CD4-positive, alpha-beta memory T cell (primary cell): ENCODE data around the gene CCDC124. TPM values are rescaled to one million over a fixed set of nuclear protein-coding genes. Genes with fewer than 3 reads are reported as not detected.

Source experiments
- CTCF ChIA-PET: fragments of 350-600 bp; sonication (Branson Sonifier 250); formaldehyde crosslinking; loops from one replicate; lab custom pipeline; 2021; ENCODE audit warnings: inconsistent platforms; ENCODE audit not compliant: partially characterized antibody; lab: Charles Lee
- POLR2A ChIA-PET: fragments of 350-600 bp; sonication (Branson Sonifier 250); formaldehyde crosslinking; loops from one replicate; lab custom pipeline; 2021; ENCODE audit not compliant: partially characterized antibody; lab: Charles Lee
- DNase-seq, 5 donors: peaks; one replicate each; pipeline versions ENCODE4 v3.0.0 to v3.0.0-alpha.2; 2020 to 2022; ENCODE audit warnings: mixed read lengths in 1 of 5
- H3K27ac ChIP-seq: one replicate; pipeline ENCODE4 v1.7.0; 2013; ENCODE audit warnings: low read depth, low read length
- H3K27me3 ChIP-seq: 2 replicates; pipeline ENCODE4 v1.7.0; 2013; ENCODE audit warnings: mild to moderate bottlenecking, low read length, moderate library complexity; ENCODE audit not compliant: insufficient read depth
- H3K36me3 ChIP-seq: 2 replicates; pipeline ENCODE4 v1.7.0; 2013; ENCODE audit warnings: mild to moderate bottlenecking, low read length, moderate library complexity; ENCODE audit not compliant: insufficient read depth
- H3K4me1 ChIP-seq: 2 replicates; pipeline ENCODE4 v1.7.0; 2013; ENCODE audit warnings: mild to moderate bottlenecking, low read length, moderate library complexity; ENCODE audit not compliant: insufficient read depth
- H3K4me3 ChIP-seq, 2 donors: one replicate each; pipeline ENCODE4 v1.7.0; 2013; ENCODE audit warnings: low read length in 2 of 2, mild to moderate bottlenecking in 1 of 2
- H3K9me3 ChIP-seq, 2 donors: one replicate each; pipeline ENCODE4 v1.7.0; 2013; ENCODE audit warnings: low read length in 2 of 2, control low read depth in 1 of 2; ENCODE audit not compliant: control insufficient read depth in 1 of 2
- H3K27ac Mint-ChIP-seq, 7 donors: one replicate each; pipeline ENCODE4 v1.8.0; 2020 to 2021; ENCODE audit warnings: mixed read lengths in 7 of 7, mild to moderate bottlenecking in 6 of 7, inconsistent platforms in 3 of 7, moderate library complexity in 3 of 7
- H3K27me3 Mint-ChIP-seq, 2 donors: one replicate each; pipeline ENCODE4 v1.8.0; 2020 to 2021; ENCODE audit warnings: mixed read lengths in 2 of 2
- H3K36me3 Mint-ChIP-seq, 2 donors: one replicate each; pipeline ENCODE4 v1.8.0; 2020 to 2021; ENCODE audit warnings: mixed read lengths in 2 of 2, inconsistent platforms in 1 of 2, mild to moderate bottlenecking in 1 of 2
- H3K4me1 Mint-ChIP-seq, 4 donors: one replicate each; pipeline ENCODE4 v1.8.0; 2020 to 2021; ENCODE audit warnings: mixed read lengths in 4 of 4, mild to moderate bottlenecking in 1 of 4
- H3K4me3 Mint-ChIP-seq, 8 donors: one replicate each; pipeline ENCODE4 v1.8.0; 2020 to 2021; ENCODE audit warnings: mixed read lengths in 8 of 8, mild to moderate bottlenecking in 7 of 8, moderate library complexity in 6 of 8, inconsistent platforms in 3 of 8
- H3K9me3 Mint-ChIP-seq, 8 donors: one replicate each; pipeline ENCODE4 v1.8.0; 2020 to 2021; ENCODE audit warnings: mixed read lengths in 8 of 8, mild to moderate bottlenecking in 5 of 8, inconsistent platforms in 3 of 8, moderate library complexity in 1 of 8
- intact Hi-C: fragments of 100-400 bp; cut with micrococcal nuclease; formaldehyde crosslinking; loops from one replicate; pipeline ENCODE4 v1.15.1; 2023
- polyA plus RNA-seq, 2 donors: library from polyadenylated mRNA; unstranded; fragments of 300-500 nt; fragmentation: Illumina TruSeq; gene quantifications; one replicate each; pipeline ENCODE4 v1.2.3, GENCODE V29; 2021
- total RNA-seq, 2 experiments: library from RNA; stranded (reverse); gene quantifications; one replicate each; pipeline ENCODE4 v1.2.3, GENCODE V29; 2021

The CCDC124 gene
- total and polyA plus RNA-seq, 4 experiments from 2014 or later, result 24.5 to 49.9 (median 32.1) TPM

DNA sequence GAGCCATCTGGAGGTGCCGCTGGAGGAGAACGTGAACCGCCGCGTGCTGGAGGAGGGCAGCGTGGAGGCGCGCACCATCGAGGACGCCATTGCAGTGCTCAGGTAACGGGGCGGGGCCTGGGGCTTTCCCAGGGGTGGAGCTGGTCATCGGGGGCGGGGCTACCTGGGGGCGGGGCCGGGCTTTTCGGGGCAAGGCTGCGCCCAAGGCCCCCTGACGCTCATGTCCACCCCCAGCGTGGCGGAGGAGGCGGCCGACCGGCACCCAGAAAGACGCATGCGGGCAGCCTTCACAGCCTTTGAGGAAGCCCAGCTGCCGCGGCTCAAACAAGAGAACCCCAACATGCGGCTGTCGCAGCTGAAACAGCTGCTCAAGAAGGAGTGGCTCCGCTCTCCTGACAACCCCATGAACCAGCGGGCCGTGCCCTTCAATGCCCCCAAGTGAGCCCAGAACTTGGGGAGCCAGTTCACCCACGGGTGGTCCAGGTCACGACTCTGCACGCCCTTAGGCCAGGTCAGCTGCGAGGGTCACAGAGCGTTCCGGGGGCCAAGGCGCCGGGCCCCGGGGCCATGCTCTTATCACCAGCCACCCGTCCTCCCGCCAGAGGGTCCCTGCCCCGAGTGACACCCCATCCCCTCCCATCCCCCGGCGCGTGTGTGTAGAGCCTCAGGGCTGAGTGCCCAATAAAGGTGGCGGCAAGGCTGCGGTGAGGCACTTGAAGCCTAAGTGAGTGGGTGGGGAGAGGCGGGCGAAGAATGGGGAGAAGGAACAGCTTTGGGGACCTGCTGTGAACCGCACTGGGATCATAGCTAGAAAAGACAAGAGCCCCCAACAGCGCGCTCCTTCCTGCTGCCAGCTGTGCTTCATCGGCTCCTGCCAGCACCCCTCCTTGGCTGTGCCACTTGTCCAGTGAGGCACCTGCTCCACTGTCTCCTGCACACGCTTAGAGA lies 10.7 kb downstream of the CCDC124 start:
- ChIA-PET POLR2A (interaction anchor here (1.0 to 1.2 kb wide), 2 partner anchors 11 to 54 kb away, joined by 3 to 5 read pairs; partner anchors contain the start of gene CCDC124), CTCF (interaction anchor here (0.5 to 19.4 kb wide), 5 partner anchors 9 to 330 kb away, joined by 3 to 402 read pairs (median 3); partner anchors contain the start of gene CCDC124)
- Mint-ChIP-seq H3K27ac (no peak overlapping the region), H3K36me3 (peaks cover 4 to 8% of the 10 kb centered on the region in 2 donors), H3K4me3 (no peak overlapping the region), H3K9me3 (peaks cover 0 to 3% (median 0%) of the 10 kb centered on the region in 8 donors), H3K4me1 (peaks cover 7 to 21% (median 14%) of the 10 kb centered on the region in 4 donors), H3K27me3 (no peaks in the 10 kb centered on the region)
- no peak overlapping the region for H3K27ac ChIP-seq
- no peak overlapping the region for H3K4me3 ChIP-seq
- H3K4me1 ChIP-seq, result peaks cover 8% of the 10 kb centered on the region
- no peak for DNase-seq
- no peaks in the 10 kb centered on the region for H3K27me3 ChIP-seq
- H3K36me3 ChIP-seq, result no peaks in the 10 kb centered on the region
- H3K9me3 ChIP-seq, result no peaks in the 10 kb centered on the region
- intact Hi-C loops, result loop anchor here (10.0 kb wide), 1 partner anchor 221 kb away; no protein-coding TSS in a partner anchor

DNA sequence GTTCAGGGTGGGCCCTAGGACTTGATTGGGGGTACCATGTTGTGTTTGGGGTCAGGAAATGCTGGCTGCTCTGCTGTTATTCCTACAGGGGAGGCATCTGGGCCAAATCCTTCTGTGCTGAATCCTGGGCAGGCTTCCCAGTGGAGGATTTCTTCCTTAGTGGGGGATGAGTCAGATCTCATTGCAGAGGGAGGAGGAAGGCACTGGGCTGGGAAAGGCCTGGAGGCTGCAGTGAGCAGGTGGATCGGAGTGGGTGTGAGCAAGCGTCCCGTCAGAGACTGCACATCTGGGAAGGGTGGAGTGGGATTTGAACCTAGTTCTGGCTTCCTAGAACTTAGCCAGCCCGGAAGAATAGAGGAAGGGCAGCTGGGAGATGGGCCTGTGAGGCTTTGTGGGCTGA lies 11.5 kb downstream of the CCDC124 start:
- CTCF ChIA-PET, result interaction anchor here (6.6 to 19.4 kb wide), 2 partner anchors 8 to 54 kb away, joined by 65 to 402 read pairs; no protein-coding TSS in a partner anchor
- H3K36me3 ChIP-seq, result no peaks in the 10 kb centered on the region
- POLR2A ChIA-PET, result interaction anchor here (1.0 kb wide), 1 partner anchor 12 kb away, joined by 3 read pairs; the partner anchor contains the start of gene CCDC124
- no peak overlapping the region for H3K4me3 Mint-ChIP-seq
- peak overlapping the region in 1 of 7 donors; percentile 98 for H3K27ac Mint-ChIP-seq
- no peak overlapping the region for H3K27ac ChIP-seq
- intact Hi-C loops, result loop anchor here (10.0 kb wide), 1 partner anchor 220 kb away; no protein-coding TSS in a partner anchor
- H3K27me3 ChIP-seq, result no peaks in the 10 kb centered on the region
- no peaks in the 10 kb centered on the region for H3K9me3 ChIP-seq
- H3K4me1 Mint-ChIP-seq, result peaks cover 9 to 29% (median 20%) of the 10 kb centered on the region in 4 donors
- peaks cover 15% of the 10 kb centered on the region for H3K4me1 ChIP-seq
- peaks cover 4 to 8% of the 10 kb centered on the region in 2 donors for H3K36me3 Mint-ChIP-seq
- H3K27me3 Mint-ChIP-seq, result peaks cover 3% of the 10 kb centered on the region in 2 donors
- DNase-seq, result no peak
- H3K4me3 ChIP-seq, result no peak overlapping the region
- peaks cover 0 to 3% (median 0%) of the 10 kb centered on the region in 8 donors for H3K9me3 Mint-ChIP-seq

DNA sequence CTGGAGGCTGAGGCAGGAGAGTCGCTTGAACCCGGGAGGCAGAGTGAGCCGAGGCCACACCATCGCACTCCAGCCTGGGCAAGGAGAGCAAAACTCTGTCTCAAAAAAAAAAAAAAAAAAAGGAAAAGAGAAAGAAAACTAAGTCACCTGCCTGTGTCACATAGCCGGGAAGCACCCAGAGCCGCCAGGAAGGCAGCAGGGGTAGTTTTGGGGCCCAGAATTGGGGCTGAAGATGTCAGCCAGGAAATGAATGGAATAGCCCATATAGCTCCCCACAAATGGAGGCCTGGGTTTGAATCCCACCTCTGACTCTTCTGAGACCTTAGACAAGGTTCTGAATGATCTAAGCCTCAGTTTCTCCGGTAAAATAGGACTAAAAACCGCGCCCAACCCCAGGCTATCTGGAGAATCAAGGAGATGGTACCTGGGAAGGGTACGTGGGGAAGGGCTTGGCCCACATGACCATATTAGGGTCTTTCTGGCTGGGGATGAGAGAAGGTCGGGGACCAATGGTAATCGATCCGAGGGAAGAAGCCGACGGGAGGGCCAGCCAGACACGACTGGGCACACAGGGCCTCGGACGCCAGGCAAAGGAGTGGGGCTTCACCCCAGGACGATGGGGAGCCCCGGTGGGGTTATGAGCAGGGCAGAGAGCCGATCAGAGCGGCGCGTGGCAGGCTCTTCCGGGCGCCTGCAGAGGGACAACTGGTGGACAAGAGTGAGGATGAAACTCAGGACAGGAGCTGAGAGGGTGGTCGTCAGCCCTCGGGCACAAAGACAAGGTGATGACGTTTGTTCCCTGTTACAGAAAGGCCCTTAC lies 14.4 kb downstream of the CCDC124 start:
- ChIA-PET CTCF (interaction anchor here (0.7 to 19.4 kb wide), 10 partner anchors 11 to 305 kb away, joined by 3 to 402 read pairs (median 6); partner anchors contain the start of genes CCDC124 and RPL18A), POLR2A (interaction anchor here (0.6 to 6.6 kb wide), 7 partner anchors 14 to 332 kb away, joined by 3 to 34 read pairs (median 9); partner anchors contain the start of genes CCDC124 and RPL18A)
- peaks cover 0 to 3% (median 0%) of the 10 kb centered on the region in 8 donors for H3K9me3 Mint-ChIP-seq
- H3K27me3 Mint-ChIP-seq, result peaks cover 21 to 22% of the 10 kb centered on the region in 2 donors
- peaks cover 0 to 5% of the 10 kb centered on the region in 2 donors for H3K36me3 Mint-ChIP-seq
- peak overlapping the region; percentile 96 to 99 (median 98) for H3K27ac Mint-ChIP-seq
- peak overlapping the region; percentile 82 to 90 (median 87) for H3K4me3 Mint-ChIP-seq
- intact Hi-C loops, result loop anchor here (1.0 to 10.0 kb wide), 6 partner anchors 9 to 218 kb away; partner anchors contain the start of genes CCDC124 and RPL18A
- Histone ChIP-seq H3K4me1 (peaks cover 44% of the 10 kb centered on the region), H3K27ac (peak overlapping the region; percentile 100), H3K4me3 (peak overlapping the region in 1 of 2 donors; percentile 64), H3K36me3 (no peaks in the 10 kb centered on the region), H3K9me3 (no peaks in the 10 kb centered on the region), H3K27me3 (peaks cover 18% of the 10 kb centered on the region)
- peaks cover 25 to 55% (median 41%) of the 10 kb centered on the region in 4 donors for H3K4me1 Mint-ChIP-seq
- peak in 2 of 5 donors; percentile 20 to 24 for DNase-seq

DNA sequence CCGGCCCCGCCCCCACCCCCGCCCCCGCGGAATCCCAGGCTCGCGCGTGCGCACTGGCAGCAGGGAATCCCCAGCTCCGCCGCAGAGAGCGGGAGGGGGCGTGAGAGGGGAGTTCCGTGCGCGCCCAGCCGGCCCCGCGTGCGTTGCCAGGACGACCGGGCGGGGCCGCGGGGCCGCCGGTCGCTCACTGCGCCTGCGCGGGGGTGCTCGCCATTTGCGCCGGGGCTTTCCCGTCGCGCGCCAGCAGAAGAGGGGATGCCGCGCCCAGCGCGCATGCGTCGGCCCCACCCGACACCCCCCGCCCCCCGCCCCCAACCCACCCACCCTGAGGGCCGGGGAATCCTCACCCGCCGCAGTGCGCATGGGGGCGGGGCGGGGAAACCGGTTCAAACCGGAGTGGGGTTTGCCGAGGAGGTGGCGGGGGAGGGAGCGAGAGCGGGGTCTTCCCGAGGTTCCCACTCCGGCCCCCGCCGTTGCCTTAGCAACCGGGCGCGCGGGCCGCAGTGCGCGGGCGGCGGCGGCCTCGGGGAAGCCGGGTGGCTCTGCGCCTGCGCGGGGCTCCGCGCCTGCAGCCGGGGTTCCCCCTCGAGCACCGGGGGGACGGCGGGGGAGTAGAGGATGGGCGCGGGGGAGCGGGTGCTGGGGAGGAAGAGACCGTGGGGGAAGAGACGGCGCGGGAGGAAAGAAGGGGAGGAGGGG lies 15.1 kb downstream of the CCDC124 start:
- Histone ChIP-seq H3K9me3 (no peaks in the 10 kb centered on the region), H3K27me3 (peaks cover 25% of the 10 kb centered on the region), H3K4me1 (peaks cover 52% of the 10 kb centered on the region), H3K4me3 (peak overlapping the region in 1 of 2 donors; percentile 43), H3K27ac (peak overlapping the region; percentile 100), H3K36me3 (no peaks in the 10 kb centered on the region)
- DNase-seq, result peak; percentile 94 to 97 (median 96)
- H3K4me3 Mint-ChIP-seq, result peak overlapping the region; percentile 54 to 90 (median 80)
- intact Hi-C loops, result loop anchor here (1.0 to 10.0 kb wide), 4 partner anchors 15 to 217 kb away; partner anchors contain the start of genes CCDC124 and RPL18A
- ChIA-PET POLR2A (interaction anchor here (0.6 to 6.6 kb wide), 7 partner anchors 15 to 331 kb away, joined by 3 to 34 read pairs (median 3); partner anchors contain the start of genes ARRDC2, CCDC124 and RPL18A), CTCF (interaction anchor here (1.0 to 19.4 kb wide), 6 partner anchors 11 to 97 kb away, joined by 3 to 402 read pairs (median 12); partner anchors contain the start of genes CCDC124 and RPL18A)
- H3K4me1 Mint-ChIP-seq, result peaks cover 25 to 62% (median 41%) of the 10 kb centered on the region in 4 donors
- peak overlapping the region; percentile 64 to 99 (median 84) for H3K27ac Mint-ChIP-seq
- peaks cover 0 to 3% (median 0%) of the 10 kb centered on the region in 8 donors for H3K9me3 Mint-ChIP-seq
- peaks cover 0 to 5% of the 10 kb centered on the region in 2 donors for H3K36me3 Mint-ChIP-seq
- H3K27me3 Mint-ChIP-seq, result peaks cover 21 to 27% of the 10 kb centered on the region in 2 donors

DNA sequence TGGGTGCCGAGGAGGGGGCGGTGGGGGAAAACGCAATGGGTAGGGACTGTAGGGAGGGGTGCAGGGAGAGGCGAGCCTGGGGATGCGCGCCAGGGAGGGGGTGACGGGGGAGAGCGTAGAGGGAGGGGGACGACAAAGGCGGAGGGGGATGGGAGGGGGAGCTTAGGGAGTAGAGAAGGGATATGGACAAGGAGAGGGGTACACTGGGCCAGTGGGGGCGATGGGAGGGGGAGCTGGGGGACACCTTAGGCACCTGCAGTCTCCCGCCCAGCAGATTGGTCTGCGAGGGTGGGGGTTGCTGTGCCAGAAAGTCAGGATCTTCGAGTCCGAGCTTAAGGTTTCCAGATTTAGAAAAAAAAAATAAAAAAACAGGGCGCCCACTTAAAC lies 15.7 kb downstream of the CCDC124 start:
- Histone ChIP-seq H3K4me3 (peak overlapping the region in 1 of 2 donors; percentile 43), H3K27ac (peak overlapping the region; percentile 62), H3K27me3 (peaks cover 31% of the 10 kb centered on the region), H3K9me3 (no peaks in the 10 kb centered on the region), H3K4me1 (peaks cover 57% of the 10 kb centered on the region), H3K36me3 (no peaks in the 10 kb centered on the region)
- Mint-ChIP-seq H3K27ac (peak overlapping the region; percentile 36 to 98 (median 64)), H3K4me1 (peaks cover 25 to 67% (median 41%) of the 10 kb centered on the region in 4 donors), H3K9me3 (peaks cover 0 to 3% (median 0%) of the 10 kb centered on the region in 8 donors), H3K4me3 (peak overlapping the region; percentile 67 to 90 (median 78)), H3K36me3 (peaks cover 0 to 5% of the 10 kb centered on the region in 2 donors), H3K27me3 (peaks cover 24 to 33% of the 10 kb centered on the region in 2 donors)
- ChIA-PET POLR2A (interaction anchor here (1.1 to 6.6 kb wide), 5 partner anchors 15 to 171 kb away, joined by 3 to 34 read pairs (median 9); partner anchors contain the start of genes ARRDC2, CCDC124 and RPL18A), CTCF (interaction anchor here (1.0 to 19.4 kb wide), 3 partner anchors 12 to 89 kb away, joined by 3 to 402 read pairs (median 65); partner anchors contain the start of gene RPL18A)
- no peak for DNase-seq
- intact Hi-C loops, result loop anchor here (10.0 kb wide), 1 partner anchor 216 kb away; no protein-coding TSS in a partner anchor
